GM10266 (cell line): ENCODE measurements around the gene TBC1D22A.
"Not testable (repeated sequence)": the region's sequence is repeated elsewhere in the genome, so short reads cannot be mapped to it uniquely, and the experiment has no call there.

Experiments used
- DNase-seq: peaks from one replicate; pipeline ENCODE4 v3.0.0; 2012; ENCODE audit errors: extremely low spot score
- CTCF ChIP-seq: IDR thresholded peaks from 2 replicates; pipeline ENCODE4 v1.5.1; 2012; ENCODE audit warnings: mild to moderate bottlenecking, low read depth; ENCODE audit not compliant: control insufficient read depth, insufficient read depth; ENCODE audit errors: missing control alignments

Gene TBC1D22A

GRCh38 chr22:47048123-47049077 lies 285.9 kb downstream of the TBC1D22A start:
- DNase-seq = no peak
- no peak for TF ChIP-seq CTCF

GRCh38 chr22:47049078-47049624 lies 286.7 kb downstream of the TBC1D22A start:
- TF ChIP-seq CTCF = no peak
- no peak for DNase-seq

GRCh38 chr22:47049736-47050400 lies 287.4 kb downstream of the TBC1D22A start:
- not testable (repeated sequence) for DNase-seq

GRCh38 chr22:47050401-47051051 lies 288.1 kb downstream of the TBC1D22A start:
- TF ChIP-seq CTCF = no peak
- DNase-seq = no peak

GRCh38 chr22:47051441-47052071 lies 289.1 kb downstream of the TBC1D22A start:
- no peak for TF ChIP-seq CTCF
- no peak for DNase-seq

GRCh38 chr22:47052236-47053012 lies 290.0 kb downstream of the TBC1D22A start:
- no peak for DNase-seq
- no peak for TF ChIP-seq CTCF
